Left hindlimb (tissue), 1 donor: ENCODE measurements around the gene WDFY4.

Experiments
- DNase-seq: peaks from one replicate; pipeline ENCODE4 v3.0.0-alpha.2; 2018

Gene WDFY4

DNA sequence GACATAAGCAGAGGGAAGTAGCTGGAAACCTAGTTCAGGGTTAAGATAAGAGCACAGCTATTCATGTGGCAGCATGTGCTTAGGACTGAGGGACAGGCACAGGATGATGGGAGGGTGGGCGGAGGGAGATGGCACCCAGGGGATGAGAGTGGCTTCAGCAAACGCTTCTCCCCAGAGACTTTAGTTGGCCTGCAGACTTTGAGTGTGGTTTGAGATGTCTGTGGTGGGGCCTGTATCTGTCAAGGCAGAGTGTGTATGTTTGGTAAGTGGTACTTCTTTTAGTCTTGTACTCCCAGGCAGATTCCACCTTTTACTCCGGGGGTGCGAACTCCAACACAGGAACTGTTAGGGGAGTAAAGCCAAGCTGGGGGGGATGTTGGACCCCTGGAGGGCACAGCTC lies 88.9 kb downstream of the WDFY4 start:
- no peak for DNase-seq

DNA sequence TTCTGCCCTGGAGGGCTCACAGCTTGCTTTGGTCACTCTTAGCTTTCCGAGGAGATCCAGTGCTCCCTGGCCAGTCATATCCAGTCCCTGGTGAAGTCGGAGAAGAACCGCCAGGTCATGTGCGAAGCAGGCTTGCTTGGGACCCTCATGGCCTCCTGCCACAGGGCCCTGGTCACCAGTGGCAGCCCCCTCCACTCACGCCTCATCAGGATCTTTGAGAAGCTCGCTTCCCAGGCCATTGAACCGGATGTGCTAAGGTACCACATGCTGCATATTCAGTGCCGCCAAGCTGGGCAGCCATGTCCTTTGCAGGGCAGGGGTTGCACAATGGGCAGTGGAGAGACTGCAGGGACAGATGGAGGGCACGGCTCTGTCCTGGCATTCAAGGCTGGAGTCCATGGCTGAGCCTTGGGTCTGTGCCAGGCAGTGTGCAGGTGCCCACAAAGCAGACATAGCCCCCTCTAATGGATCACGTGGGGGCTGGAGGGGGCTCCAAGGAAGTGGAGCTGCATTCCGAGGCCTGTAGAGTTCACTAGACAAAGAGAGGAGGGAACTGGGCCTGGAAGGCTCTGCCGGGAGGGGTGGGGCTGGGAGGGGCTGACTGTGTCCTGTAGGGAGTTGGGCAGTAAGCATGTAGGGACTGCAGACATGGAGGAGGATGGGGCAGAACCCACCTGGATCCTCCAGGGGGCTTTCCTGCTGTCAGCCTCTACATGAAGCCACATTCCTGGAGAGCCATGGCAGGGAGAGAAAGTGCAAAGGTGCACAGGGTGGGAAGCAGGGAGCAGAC lies 89.9 kb downstream of the WDFY4 start:
- DNase-seq, result no peak

- DNase-seq, result no peak
Measured at GRCh38 chr10:48775206-48775517, 90.5 kb downstream of the WDFY4 start.

DNA sequence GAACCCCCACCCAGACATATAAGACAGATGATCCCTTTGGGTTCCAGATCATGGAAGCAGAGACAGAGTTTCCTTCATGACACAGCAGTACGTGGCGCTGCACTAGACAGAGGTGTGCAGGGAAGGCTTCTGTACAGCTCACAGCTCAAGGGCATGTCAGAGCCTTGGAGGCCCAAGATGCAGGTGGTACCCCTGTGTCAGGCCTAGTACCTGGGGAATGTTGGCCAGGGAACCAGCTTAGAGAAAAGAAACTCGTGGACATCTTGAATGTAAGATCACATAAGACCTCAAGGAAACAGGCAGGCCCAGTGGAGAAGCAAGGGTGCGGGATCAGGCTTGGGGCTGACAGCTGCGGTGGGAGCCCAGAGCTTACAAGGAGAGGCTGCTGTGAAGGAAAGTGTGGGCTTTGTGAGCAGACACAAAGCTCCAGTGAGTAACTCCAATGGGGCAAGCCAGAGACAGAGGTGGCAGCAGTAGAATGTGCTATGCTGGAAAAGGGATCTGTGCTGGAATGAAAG lies 91.4 kb downstream of the WDFY4 start:
- no peak for DNase-seq

GRCh38 chr10:48776528-48776927 lies 91.9 kb downstream of the WDFY4 start:
- DNase-seq, result no peak

GRCh38 chr10:48777110-48777509 lies 92.4 kb downstream of the WDFY4 start:
- DNase-seq, result no peak

DNA sequence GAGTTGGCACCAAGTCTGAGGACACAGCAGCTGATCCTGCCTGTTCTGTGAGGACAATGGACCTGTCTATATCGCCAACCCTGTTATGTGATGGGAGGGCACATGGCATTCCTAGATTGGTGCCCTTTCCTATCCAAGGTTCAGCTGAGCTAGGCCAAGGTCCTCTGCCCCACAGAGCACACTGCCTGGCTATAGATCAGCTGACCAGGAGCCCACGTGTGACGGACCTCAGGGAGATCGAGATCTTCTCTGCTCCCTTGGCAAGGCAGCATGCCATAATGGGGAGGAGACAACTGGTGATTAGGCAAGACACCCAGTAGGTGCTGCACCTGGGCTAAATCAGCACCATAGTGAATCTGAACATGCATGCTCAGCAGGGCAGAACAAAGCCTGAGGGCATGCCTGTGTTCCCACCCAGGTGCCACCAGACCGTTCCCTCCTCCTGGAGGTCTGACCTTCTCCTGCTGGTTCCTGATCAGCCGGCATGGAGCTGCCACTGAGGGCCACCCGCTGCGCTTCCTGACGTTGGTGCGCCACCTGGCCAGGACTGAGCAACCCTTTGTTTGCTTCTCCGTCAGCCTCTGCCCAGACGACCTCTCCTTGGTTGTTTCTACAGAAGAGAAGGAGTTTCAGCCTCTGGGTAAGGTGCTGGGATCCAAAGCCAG lies 93.7 kb downstream of the WDFY4 start:
- DNase-seq, result no peak

DNA sequence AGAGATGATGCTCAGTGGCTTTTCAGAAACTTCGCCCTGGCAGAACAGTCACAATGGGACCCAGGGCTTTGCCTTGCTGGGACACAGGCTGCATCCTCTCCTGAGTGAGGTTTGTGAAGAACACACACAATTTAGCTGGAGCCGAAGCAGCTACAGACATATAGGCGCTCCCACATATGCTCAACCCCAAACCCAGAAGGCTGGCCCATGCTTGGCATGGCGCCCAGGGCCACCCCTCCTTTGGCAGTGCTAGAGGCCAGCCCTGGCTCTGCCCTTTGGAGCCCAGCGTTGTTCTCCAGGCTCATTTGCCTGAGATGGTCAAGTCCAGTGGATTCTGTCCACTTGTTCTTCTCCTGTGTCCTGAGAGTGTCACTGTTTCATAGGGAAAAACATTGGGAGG lies 94.4 kb downstream of the WDFY4 start:
- no peak for DNase-seq

DNA sequence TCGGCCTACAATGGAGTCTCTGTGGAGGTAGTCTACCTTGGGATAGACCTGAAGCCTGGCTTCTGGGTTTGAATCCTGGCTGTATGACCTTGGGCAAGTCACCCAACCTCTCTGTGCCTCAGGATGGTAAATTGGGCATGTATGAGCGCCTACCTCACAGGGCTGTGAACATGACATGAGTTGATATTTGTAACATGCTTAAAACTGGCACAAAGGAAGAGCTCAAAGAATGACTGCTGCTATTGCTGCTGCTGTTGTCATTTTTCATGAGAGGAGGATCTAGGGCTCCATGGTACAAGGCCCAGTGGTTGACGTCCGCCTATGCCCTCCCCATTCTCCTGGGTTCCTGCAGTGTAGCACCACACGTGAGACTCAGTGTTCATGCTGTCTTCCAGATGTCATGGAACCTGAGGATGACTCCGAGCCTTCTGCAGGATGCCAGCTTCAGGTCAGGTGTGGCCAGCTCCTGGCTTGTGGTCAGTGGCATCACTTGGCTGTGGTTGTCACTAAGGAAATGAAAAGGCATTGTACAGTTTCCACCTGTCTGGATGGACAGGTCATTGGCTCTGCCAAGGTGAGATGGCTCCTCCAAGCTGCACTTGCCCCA lies 95.0 kb downstream of the WDFY4 start:
- DNase-seq, result no peak

DNA sequence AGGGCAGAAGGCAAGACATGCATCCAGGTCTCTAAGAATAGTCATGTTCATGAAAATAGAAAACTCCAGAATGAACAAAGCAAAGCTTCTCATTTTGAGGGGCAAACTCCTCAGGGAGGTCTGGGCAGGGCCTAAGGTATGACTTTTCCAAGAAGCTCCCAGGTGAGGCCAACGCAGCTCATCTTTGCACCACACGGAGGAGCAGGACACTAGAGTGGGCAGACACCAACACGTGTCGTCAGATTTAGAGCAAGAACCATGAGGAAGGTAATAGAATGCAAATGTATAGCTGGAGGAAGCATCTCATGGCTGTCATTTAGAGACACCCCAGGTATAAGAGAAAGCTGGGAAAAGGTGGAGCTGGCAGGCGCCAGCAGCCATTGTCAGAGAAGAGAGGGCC lies 95.7 kb downstream of the WDFY4 start:
- no peak for DNase-seq

GRCh38 chr10:48782386-48782785 lies 97.7 kb downstream of the WDFY4 start:
- no peak for DNase-seq

DNA sequence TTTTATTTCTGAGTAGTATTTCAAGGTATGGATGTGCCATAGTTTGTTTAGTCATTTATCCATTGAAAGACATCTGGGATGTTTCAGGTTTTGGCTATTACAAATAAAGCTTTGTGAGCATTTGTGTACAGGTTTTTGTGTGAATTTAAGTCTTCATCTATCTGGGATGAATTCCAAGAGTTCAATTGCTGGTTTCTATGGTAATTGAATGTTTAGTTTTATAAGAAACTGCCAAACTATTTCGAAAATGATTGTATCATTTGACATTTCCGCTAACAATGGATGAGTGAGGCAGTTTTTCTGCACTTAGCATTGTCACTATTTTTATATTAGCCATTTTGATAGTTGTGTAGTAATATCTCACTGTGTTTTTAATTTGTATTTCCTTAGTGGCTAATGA lies 99.4 kb downstream of the WDFY4 start:
- DNase-seq, result no peak

- DNase-seq, result no peak
Measured at GRCh38 chr10:48785796-48786195, 101.1 kb downstream of the WDFY4 start.

GRCh38 chr10:48786606-48787282 lies 102.1 kb downstream of the WDFY4 start:
- DNase-seq, result no peak

DNA sequence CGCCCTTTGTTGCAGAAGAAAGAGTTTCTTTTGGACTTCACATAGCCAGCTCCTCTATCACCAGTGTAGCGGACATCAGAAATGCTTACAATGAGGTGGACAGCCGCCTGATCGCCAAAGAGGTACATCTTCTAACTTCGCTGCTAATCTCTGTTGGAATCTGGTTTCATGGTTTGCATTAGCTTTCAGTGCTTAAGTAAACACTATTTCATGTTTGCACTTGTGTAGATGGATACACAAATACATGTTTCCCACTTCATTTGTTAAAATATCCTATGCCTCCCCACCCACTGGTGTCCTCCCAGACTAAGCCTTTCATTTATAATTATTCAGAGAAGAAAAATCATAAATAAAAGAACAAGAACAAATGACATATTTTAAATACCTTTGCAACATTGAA lies 103.9 kb downstream of the WDFY4 start:
- no peak for DNase-seq

- no peak for DNase-seq
Measured at GRCh38 chr10:48789486-48790456, 105.1 kb downstream of the WDFY4 start.

DNA sequence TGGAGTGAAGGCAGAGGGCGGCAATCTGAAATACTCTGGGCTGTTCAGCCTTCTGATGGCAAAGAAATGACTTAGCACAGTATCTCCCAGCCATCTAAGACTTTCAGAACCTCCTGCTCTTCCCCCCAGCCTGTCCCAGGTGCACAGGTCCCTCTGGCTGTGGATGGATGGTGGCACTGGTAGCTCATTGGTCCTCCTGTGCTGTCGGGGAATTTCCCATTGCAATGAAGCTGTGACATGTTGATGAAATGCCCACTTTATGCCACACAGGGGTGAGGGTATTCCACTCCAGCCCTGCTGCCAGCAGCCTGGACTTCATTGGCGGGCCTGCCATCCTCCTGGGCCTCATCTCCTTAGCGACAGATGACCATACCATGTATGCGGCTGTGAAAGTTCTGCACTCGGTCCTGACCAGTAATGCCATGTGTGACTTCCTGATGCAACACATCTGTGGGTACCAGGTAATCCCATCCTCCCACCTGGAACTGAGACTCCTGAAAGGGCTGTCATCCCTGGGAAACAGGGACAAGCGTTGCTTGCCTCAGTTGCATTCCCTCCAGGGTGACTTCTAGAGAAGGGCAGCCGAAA lies 105.9 kb downstream of the WDFY4 start:
- no peak for DNase-seq

GRCh38 chr10:48791267-48791928 lies 106.7 kb downstream of the WDFY4 start:
- no peak for DNase-seq

GRCh38 chr10:48792121-48792520 lies 107.4 kb downstream of the WDFY4 start:
- no peak for DNase-seq

DNA sequence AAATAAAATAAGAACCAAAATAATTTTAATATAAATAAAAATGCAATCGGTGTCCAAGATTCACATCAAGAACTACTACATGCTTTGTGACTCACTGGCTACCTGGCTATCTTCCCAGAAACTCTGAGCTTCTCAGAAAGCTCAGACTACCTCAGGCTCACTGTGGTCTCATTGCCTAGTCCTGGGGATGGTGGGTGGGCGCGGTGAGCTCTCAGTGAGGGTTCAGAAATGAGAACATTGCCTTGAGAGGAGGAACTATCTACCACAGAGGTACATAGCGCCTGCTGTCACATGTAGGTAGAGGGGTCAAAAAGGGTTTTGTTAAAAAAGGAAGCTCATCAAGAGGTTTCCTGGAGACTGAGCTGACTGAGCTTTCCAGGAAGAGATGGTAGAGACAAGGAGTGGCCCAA lies 108.0 kb downstream of the WDFY4 start:
- DNase-seq, result no peak

DNA sequence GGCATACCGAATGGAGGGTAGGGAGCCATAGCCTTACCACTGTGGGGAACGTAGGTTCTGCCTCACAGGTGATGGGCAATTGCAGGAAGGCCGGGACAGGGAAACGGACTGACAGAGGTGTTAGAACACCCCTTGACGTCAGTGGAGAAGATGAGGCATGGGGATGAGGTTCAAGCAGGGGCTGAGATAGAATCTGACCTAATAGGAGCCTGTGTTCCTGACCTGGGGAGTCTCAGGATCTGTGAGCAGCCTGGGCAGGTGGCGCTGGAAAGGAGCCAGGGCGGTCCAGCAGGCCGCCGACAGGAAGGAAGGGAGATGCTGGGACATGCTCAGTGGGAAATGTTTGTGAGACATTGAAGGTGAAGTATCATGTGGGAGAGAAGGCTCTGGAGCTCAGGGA lies 109.4 kb downstream of the WDFY4 start:
- DNase-seq, result no peak
